ENCODE measurements around the gene PFDN4. TPM values are rescaled to one million over a fixed set of nuclear protein-coding genes. Genes with fewer than 3 reads are reported as not detected.

Gene PFDN4, protein sequence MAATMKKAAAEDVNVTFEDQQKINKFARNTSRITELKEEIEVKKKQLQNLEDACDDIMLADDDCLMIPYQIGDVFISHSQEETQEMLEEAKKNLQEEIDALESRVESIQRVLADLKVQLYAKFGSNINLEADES
- total RNA-seq, result 100 to 1,000 TPM in 1 of 2 donors, 10 to 100 TPM in 1; 48.2 to 101 TPM

DNA sequence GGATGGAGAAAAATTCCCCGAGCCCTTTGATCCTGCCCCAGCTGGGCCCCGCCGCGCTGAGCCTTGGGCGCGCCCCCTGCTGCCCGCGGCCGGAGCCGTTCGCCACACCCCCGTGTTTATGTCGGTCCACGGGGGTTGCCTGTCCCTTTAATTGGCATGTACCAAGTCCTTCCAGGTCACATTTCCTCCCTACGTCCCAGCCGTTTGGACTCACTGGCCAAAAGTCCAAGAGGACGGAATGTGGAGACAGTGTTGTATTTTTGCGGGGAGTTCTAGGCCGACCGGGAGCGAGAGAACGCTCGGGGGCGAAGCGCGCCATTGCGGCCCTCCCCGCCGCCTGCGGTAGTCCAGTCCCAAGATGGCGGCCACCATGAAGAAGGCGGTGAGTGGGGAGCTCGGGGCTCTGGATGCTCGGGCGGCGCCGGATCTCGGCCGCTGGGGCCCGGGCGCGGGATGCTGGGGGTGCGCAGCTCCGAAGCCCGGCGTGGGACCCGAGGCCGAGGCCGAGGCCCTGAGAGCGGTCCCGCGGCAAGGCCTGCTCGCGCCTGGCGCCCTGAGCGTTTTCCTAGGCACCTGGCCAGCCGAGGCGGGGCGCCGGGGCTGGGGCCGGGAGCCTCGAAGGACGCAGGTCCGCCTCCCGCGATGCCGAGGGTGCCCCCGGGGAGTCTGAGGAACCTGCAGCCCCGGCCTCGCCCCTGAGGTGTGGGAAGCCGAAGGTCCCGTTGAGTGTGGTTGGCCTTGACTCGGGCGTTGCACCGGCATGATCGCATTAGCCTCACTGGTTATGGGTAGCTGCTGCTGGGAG is at the start of gene PFDN4:
Gene PFDN4 (plus strand): TSS at position 345 of the 805 bp plus-strand sequence. CDS start 14 bp downstream, at position 359.
- H3K36me3 ChIP-seq, result no peaks in the 10 kb centered on the region
- H3K27me3 ChIP-seq, result no peaks in the 10 kb centered on the region
- H3K4me3 ChIP-seq, result peak within 1 kb of the TSS; percentile 93 to 95
- H3K4me1 ChIP-seq, result peaks cover 0 to 17% of the 10 kb centered on the region in 2 donors
- TF ChIP-seq, protein P1, sequence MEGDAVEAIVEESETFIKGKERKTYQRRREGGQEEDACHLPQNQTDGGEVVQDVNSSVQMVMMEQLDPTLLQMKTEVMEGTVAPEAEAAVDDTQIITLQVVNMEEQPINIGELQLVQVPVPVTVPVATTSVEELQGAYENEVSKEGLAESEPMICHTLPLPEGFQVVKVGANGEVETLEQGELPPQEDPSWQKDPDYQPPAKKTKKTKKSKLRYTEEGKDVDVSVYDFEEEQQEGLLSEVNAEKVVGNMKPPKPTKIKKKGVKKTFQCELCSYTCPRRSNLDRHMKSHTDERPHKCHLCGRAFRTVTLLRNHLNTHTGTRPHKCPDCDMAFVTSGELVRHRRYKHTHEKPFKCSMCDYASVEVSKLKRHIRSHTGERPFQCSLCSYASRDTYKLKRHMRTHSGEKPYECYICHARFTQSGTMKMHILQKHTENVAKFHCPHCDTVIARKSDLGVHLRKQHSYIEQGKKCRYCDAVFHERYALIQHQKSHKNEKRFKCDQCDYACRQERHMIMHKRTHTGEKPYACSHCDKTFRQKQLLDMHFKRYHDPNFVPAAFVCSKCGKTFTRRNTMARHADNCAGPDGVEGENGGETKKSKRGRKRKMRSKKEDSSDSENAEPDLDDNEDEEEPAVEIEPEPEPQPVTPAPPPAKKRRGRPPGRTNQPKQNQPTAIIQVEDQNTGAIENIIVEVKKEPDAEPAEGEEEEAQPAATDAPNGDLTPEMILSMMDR (IDR thresholded peaks at IDR 0.05), result peak; percentile 78 to 95
- peak; percentile 83 for DNase-seq (ENCODE audit: low spot score)
- peak within 1 kb of the TSS; percentile 93 to 97 for H3K27ac ChIP-seq
- no peaks in the 10 kb centered on the region for H3K9me3 ChIP-seq

DNA sequence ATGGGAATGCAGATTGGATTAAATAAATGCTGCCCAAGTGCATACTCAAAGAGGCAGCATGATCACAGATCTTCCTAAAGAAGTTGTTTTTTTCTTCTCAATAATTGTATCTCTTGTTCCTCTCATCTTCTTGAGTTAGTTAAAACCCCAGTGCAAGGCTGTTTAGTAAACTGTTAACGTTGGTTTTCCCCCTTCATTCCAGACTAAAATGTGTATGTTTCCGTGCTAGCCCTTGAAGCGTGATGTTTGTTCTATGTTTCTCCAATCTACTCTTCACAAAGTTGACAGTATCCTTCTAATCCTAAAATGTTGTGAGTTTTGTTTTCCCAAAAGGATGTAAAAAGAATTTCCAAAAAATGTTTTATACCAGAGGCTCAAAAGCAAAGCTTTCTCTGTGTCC is 49.7 kb upstream of the PFDN4 start:
- no peaks in the 10 kb centered on the region for H3K9me3 ChIP-seq
- no peak overlapping the region for H3K4me3 ChIP-seq
- H3K27ac ChIP-seq, result no peak overlapping the region
- no peaks in the 10 kb centered on the region for H3K36me3 ChIP-seq
- DNase-seq (ENCODE audit: low spot score), result no peak
- TF ChIP-seq, protein P1 (IDR thresholded peaks at IDR 0.05), result no peak
- H3K27me3 ChIP-seq, result no peaks in the 10 kb centered on the region
- no peaks in the 10 kb centered on the region for H3K4me1 ChIP-seq

DNA sequence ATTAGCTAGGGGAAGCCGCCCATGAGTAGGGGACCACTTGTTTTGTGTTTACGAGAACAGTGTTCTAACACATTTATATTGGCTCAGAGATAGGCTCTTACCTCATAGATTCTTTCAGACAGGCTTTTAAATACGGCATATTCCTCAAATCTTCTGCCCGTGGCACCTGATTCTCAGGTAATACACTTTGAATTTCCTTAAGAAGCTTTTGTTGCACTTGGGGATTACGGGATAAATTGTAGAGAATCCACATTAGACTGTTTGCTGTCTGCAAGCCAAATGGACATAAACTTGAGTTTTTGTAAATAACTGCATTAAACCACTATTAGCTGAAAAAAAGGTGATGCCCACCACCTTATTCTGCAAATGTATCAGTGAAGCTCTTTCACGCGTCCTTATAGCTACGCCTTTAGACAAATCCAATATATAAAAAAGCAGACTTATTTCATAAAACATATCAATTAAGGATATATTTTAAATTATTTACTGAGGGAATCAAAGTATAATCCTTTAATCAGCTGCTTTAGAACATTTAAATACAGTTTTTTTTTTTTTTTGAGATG is 49.0 kb upstream of the PFDN4 start:
- no peaks in the 10 kb centered on the region for H3K4me1 ChIP-seq
- no peak overlapping the region for H3K27ac ChIP-seq
- TF ChIP-seq, protein P1 (IDR thresholded peaks at IDR 0.05), result no peak
- no peak overlapping the region for H3K4me3 ChIP-seq
- no peaks in the 10 kb centered on the region for H3K27me3 ChIP-seq
- DNase-seq (ENCODE audit: low spot score), result no peak
- no peaks in the 10 kb centered on the region for H3K9me3 ChIP-seq
- H3K36me3 ChIP-seq, result no peaks in the 10 kb centered on the region

DNA sequence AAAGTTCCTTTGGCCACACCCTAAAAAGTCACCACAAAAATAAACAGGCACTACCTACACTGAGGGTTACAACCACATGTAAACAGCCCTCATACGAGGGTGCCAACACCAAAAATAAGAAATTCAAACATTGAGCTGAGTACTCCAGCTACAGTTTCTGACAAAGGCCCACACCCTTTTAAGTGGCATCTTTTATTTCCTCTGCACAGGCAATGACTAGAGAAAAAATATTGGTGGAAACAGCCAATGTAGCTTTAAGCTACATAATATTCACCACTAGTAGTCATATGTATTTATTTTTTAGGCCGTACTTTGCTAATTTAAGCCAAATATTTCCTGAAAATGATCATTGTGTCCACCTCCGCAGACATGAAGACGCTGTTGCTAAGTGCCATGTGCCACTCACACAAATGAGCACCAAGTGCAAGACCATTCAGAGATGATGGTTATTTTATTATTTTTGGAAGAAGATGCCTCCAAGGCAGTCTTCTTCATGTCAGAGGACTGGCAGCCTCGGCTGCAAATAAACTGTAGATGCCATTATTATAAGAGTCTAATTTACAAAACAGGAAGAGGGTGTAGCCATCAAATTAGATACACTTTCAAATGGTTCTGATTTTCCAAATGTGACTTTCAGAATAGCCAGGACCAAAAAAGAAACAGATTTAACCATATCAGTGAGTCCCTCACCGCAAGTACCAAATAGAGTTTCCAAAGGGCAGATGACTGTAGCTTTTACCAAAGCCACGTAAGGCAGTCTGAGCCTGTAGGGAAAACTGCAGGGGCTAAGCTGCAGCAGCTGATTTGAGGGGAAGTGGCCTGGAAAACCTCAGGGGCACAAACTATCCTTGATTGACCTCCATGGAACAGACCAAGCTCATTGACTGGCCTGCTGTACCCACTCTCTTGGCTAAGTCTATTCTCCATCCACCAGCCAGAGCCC is 47.6 kb upstream of the PFDN4 start:
- H3K27me3 ChIP-seq, result no peaks in the 10 kb centered on the region

More for the DNA sequence above, 47.6 kb upstream of the PFDN4 start:
- Histone ChIP-seq H3K4me3 (no peak overlapping the region), H3K36me3 (no peaks in the 10 kb centered on the region), H3K4me1 (no peaks in the 10 kb centered on the region), H3K27ac (no peak overlapping the region), H3K9me3 (no peaks in the 10 kb centered on the region)
- TF ChIP-seq, protein P1 (IDR thresholded peaks at IDR 0.05), result no peak
- DNase-seq (ENCODE audit: low spot score), result no peak
